Osteocyte (in vitro differentiated cells): Measurements from ENCODE around the gene TBL1X. TPM values are rescaled to one million over a fixed set of nuclear protein-coding genes. Genes with fewer than 3 reads are reported as not detected.

Source experiments
- DNase-seq: peaks from one replicate; pipeline ENCODE4 v3.0.0; 2021; ENCODE audit warnings: mixed read lengths; ENCODE audit not compliant: unreplicated experiment; ENCODE audit errors: extremely low spot score
- H3K27ac Mint-ChIP-seq: one replicate; pipeline ENCODE4 v1.8.0; 2021; ENCODE audit warnings: mild to moderate bottlenecking, mixed read lengths; ENCODE audit not compliant: unreplicated experiment
- H3K27me3 Mint-ChIP-seq: one replicate; pipeline ENCODE4 v1.8.0; 2021; ENCODE audit warnings: mixed read lengths; ENCODE audit not compliant: unreplicated experiment
- H3K36me3 Mint-ChIP-seq: one replicate; pipeline ENCODE4 v1.8.0; 2021; ENCODE audit warnings: mixed read lengths; ENCODE audit not compliant: unreplicated experiment
- H3K4me1 Mint-ChIP-seq: one replicate; pipeline ENCODE4 v1.8.0; 2021; ENCODE audit warnings: mixed read lengths; ENCODE audit not compliant: unreplicated experiment
- H3K4me3 Mint-ChIP-seq: one replicate; pipeline ENCODE4 v1.8.0; 2021; ENCODE audit warnings: mild to moderate bottlenecking, moderate library complexity, mixed read lengths; ENCODE audit not compliant: unreplicated experiment
- H3K9me3 Mint-ChIP-seq: one replicate; pipeline ENCODE4 v1.8.0; 2021; ENCODE audit warnings: mixed read lengths; ENCODE audit not compliant: unreplicated experiment
- total RNA-seq: library from RNA; stranded (reverse); gene quantifications from 2 replicates; pipeline ENCODE4 v1.2.1, GENCODE V29; 2021
- TF ChIP-seq, protein P1 (sequence below): fragments of 200-600 bp; sonication (generic); IDR thresholded peaks from 2 replicates; pipeline ENCODE4 v1.5.0; 2021; ENCODE audit warnings: antibody characterized with exemption, mild to moderate bottlenecking, moderate library complexity

TBL1X gene
- total RNA-seq, 1 donor from 2014 or later, result 35.3 TPM

GRCh38 chrX:9676738-9677097 lies 211.9 kb downstream of the TBL1X start:
- Mint-ChIP-seq H3K9me3 (peaks cover 11% of the 10 kb centered on the region), H3K4me3 (no peak overlapping the region), H3K27ac (no peak overlapping the region), H3K36me3 (peaks cover 12% of the 10 kb centered on the region), H3K4me1 (peaks cover 4% of the 10 kb centered on the region), H3K27me3 (no peaks in the 10 kb centered on the region)
- TF ChIP-seq, protein P1, sequence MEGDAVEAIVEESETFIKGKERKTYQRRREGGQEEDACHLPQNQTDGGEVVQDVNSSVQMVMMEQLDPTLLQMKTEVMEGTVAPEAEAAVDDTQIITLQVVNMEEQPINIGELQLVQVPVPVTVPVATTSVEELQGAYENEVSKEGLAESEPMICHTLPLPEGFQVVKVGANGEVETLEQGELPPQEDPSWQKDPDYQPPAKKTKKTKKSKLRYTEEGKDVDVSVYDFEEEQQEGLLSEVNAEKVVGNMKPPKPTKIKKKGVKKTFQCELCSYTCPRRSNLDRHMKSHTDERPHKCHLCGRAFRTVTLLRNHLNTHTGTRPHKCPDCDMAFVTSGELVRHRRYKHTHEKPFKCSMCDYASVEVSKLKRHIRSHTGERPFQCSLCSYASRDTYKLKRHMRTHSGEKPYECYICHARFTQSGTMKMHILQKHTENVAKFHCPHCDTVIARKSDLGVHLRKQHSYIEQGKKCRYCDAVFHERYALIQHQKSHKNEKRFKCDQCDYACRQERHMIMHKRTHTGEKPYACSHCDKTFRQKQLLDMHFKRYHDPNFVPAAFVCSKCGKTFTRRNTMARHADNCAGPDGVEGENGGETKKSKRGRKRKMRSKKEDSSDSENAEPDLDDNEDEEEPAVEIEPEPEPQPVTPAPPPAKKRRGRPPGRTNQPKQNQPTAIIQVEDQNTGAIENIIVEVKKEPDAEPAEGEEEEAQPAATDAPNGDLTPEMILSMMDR, result no peak
- DNase-seq, result no peak

GRCh38 chrX:9677098-9677739 lies 212.4 kb downstream of the TBL1X start:
- Mint-ChIP-seq H3K36me3 (peaks cover 12% of the 10 kb centered on the region), H3K4me1 (peaks cover 4% of the 10 kb centered on the region), H3K4me3 (no peak overlapping the region), H3K27ac (no peak overlapping the region), H3K27me3 (no peaks in the 10 kb centered on the region), H3K9me3 (peaks cover 11% of the 10 kb centered on the region)
- DNase-seq, result no peak
- TF ChIP-seq, protein P1, result no peak

GRCh38 chrX:9678215-9678965 lies 213.5 kb downstream of the TBL1X start:
- H3K36me3 Mint-ChIP-seq, result peaks cover 2% of the 10 kb centered on the region
- TF ChIP-seq, protein P1, result no peak
- H3K4me3 Mint-ChIP-seq, result no peak overlapping the region
- DNase-seq, result no peak
- peaks cover 11% of the 10 kb centered on the region for H3K9me3 Mint-ChIP-seq
- peaks cover 4% of the 10 kb centered on the region for H3K4me1 Mint-ChIP-seq
- no peak overlapping the region for H3K27ac Mint-ChIP-seq
- no peaks in the 10 kb centered on the region for H3K27me3 Mint-ChIP-seq

GRCh38 chrX:9681011-9681410 lies 216.2 kb downstream of the TBL1X start:
- TF ChIP-seq, protein P1, result no peak
- Mint-ChIP-seq H3K36me3 (peaks cover 9% of the 10 kb centered on the region), H3K9me3 (peaks cover 7% of the 10 kb centered on the region), H3K27me3 (no peaks in the 10 kb centered on the region), H3K4me3 (no peak overlapping the region), H3K4me1 (peaks cover 4% of the 10 kb centered on the region), H3K27ac (no peak overlapping the region)
- DNase-seq, result no peak

DNA sequence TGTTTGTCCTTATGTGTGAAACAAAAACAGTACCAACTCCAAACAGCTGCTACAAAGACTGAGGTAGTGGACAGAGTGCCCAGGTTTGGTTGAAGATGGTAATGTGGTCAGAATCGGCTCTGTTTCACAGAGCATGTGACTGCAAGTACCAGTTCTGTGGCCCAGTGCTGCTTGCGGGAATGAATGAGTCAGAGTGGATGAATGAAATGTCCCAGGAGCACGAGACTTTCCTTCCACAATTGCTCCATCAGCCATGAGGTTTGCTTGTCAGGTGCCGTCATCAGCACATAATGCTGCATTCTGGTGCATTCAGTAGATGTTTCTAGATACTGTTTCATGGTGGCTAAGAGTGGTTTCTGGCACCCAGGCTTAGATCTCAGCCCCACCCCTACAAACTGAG lies 216.6 kb downstream of the TBL1X start:
- TF ChIP-seq, protein P1, result no peak
- Mint-ChIP-seq H3K27ac (no peak overlapping the region), H3K4me1 (peaks cover 4% of the 10 kb centered on the region), H3K4me3 (no peak overlapping the region), H3K9me3 (peaks cover 7% of the 10 kb centered on the region), H3K27me3 (no peaks in the 10 kb centered on the region), H3K36me3 (peaks cover 13% of the 10 kb centered on the region)
- DNase-seq, result no peak
